NOMO-1 (cell line): ENCODE results near the gene NOTCH1.
"Not testable (repeated sequence)": the region's sequence is repeated elsewhere in the genome, so short reads cannot be mapped to it uniquely, and the experiment has no call there.

Experiments used
- DNase-seq, 2 experiments: peaks; one replicate each; lab custom pipeline; 2025; ENCODE audit not compliant: unreplicated experiment in 2 of 2; lab: John Stamatoyannopoulos, UW

Gene NOTCH1

DNA sequence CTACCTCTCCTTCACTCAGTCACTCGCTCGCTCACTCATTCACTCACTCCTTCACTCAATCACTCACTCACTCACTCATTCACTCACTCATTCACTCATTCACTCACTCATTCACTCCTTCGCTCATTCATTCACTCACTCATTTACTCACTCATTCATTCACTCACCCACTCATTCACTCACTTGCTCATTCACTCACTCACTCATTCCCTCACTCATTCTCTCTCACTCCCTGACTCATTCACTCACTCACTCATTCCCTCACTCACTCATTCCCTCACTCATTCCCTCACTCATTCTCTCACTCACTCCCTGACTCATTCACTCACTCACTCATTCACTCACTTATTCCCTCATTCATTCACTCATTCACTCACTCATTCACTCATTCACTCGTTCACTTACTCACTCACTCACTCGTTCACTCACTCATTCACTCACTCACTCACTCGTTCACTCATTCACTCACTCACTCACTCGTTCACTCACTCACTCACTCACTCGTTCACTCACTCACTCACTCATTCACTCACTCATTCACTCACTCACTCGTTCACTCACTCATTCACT is 33.9 kb upstream of the NOTCH1 start:
- DNase-seq: not testable (repeated sequence)

- peak in 1 of 2 experiments; percentile 15 for DNase-seq
Observed at GRCh38 chr9:136578915-136579649, 33.2 kb upstream of the NOTCH1 start.

GRCh38 chr9:136578626-136578914 is 32.7 kb upstream of the NOTCH1 start:
- DNase-seq: no peak

DNA sequence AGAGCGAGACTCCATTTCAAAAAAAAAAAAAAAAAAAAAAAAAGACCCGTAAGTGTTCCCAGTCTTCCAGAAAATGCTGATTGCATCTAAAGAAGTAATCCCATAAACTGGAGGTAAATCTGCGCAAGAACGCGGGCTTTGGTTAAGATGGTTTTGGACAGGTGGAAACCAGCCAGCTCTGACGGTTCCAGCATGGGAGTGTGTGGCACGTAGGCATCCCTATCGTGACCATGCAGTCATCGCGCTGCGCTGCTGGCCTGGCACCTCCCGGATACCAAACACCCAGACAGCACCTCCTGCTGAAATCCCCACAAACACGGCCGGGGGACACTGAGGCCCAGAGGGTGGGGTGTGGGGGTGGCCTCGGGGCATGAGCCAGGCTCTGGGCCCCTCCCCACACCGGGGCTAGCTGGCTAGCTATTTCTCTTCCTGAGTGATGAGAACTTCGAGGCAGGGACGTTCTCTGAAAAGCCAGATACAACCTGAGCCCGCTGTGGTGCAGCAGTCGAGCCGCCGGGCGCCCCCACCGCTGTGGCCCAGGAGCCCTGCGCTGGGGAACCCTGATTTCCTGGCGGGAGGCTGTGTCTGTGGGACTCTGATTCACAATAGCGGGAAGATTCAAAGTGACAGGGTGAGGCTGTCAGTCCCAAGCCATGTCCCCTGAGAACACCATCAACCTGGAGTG is 32.2 kb upstream of the NOTCH1 start:
- DNase-seq: no peak

DNA sequence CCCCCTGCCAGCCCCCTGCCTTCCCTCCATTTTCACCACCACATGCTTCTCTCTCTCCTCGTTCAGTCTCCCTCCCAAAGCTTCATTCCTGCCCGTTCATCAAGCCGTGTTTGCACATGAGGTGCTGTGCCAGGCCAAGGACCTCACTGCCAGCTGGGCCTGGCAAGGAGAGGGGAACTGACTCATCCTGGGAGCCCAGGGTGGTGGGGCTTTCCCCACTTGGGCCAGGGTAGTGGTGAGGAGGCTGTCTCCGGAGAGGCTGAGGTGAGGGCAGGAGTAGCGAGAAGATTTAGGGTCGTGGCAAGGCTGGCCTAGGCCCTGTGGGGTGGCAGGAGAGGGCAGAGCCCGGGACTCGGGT is 30.4 kb upstream of the NOTCH1 start:
- no peak for DNase-seq

DNA sequence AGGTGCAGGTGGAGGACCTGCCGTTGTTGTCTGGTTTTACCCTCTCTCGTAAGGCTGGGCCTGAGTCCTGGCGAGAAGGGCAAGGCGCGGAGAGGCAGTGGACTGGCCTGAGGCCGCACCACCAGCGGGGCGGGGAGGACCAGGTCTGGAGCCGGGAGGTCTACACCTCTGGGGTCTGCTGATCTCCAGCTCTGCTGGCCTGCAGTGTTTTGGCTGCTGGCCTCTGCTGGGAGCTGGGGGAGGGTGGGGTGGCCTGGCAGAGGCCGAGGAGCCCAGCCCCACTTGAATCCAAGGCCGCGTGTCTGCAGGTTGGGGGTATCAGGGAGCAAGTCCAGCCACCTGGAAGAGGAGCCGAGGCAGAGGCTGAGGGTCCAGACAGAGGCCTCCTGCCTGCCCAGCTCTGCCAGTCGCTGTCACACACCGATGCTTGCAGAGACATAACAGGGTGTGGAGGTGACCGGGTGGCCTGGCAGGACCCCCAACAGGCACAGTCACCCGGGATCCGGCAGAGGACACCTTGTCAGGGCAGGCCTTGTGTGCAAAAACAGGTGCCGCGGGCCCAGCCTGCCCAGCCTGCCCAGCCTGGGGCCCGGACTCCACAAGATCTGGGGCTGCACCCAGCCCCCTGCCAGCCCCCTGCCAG is 29.9 kb upstream of the NOTCH1 start:
- no peak for DNase-seq

- DNase-seq: not testable (repeated sequence)
Observed at GRCh38 chr9:136574606-136575005, 28.8 kb upstream of the NOTCH1 start.

DNA sequence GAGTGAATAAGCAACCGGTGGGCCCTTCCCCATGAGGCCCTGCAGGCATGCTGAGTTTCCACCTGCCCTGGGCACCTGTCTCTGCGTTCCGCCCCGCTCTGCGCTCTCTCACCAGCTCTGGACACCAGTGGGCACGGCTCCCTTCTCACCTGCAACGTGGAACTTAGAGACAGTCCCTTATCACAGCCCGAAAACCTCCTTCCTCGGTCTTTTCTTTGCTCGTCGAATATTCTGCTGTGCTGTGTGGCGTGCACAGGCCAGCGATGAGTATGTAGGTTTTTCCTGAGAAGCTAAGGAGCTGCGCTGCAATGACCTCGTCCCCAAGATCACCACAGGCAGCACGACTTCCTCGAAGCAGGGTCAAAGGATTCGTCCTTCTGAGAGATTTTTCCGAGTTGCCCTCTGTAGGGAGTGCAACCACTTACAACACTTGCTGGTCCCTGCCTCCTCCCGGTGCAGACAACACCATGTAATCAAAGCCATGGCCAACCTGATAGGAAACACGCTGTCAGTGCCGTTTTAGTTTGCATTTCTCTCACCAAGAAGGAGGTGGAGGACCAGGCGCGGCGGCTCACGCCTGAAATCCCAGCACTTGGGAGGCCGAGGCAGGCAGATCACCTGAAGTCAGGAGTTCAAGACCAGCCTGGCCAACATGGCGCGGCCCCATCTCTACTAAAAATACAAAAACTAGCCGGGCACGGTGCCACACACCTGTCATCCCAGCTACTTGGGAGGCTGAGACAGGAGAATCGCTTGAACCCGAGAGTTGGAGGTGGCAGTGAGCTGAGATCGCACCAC is 27.2 kb upstream of the NOTCH1 start:
- DNase-seq: no peak

- DNase-seq: no peak
Observed at GRCh38 chr9:136572003-136572827, 26.4 kb upstream of the NOTCH1 start.

DNA sequence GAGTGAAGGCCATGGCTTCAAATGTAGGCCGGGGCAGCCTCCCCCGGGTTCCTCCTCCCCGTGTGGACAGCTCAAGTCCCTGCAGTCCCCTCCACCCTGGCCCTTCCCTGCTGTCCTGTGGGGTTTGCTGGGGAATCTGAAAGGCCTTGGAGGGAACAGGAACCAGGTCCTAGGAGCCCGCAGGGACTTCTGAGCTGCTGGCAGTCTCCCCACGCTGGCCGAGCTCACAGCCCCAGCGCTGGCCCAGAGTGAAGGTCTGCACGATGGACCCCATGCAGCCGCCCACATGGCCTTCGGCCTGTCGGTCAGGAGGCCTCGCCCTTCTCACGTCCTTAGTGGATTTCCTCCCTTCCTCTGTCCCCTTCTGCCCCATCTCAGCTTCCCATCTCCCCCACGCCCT is 25.7 kb upstream of the NOTCH1 start:
- DNase-seq: no peak

- DNase-seq: no peak
Observed at GRCh38 chr9:136570916-136571315, 25.1 kb upstream of the NOTCH1 start.

DNA sequence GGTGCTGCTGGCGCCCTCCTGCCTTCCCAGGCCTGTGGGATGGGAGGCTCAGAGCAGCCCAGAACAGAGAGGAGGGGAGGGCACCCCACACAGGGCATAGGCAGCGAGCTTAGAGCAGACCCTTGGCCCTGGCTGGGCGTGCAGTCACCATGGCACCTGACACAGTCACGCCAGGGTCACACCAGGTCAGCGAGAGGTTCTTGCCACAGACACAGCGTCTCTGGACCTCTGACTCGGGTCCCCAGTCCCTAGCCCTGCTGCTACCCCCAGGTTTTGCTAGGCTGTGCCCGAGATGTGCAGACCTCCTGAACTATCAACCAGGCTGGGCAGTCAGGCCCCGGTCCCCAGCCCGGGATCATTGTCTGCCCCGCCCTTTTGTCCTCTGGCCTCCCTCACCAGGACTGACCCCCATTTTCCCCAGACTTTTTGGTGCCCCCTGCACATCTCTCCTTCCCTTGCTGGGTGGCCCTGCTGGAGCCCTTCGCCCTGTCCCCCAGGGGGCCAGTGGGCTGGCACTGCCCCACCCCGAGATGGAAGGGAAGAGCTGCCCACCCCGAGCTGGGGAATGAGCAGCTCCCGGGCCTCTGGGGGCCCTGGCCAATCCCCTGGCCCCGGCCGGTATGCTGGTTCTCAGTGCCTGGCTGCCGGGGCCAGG is 24.5 kb upstream of the NOTCH1 start:
- no peak for DNase-seq

DNA sequence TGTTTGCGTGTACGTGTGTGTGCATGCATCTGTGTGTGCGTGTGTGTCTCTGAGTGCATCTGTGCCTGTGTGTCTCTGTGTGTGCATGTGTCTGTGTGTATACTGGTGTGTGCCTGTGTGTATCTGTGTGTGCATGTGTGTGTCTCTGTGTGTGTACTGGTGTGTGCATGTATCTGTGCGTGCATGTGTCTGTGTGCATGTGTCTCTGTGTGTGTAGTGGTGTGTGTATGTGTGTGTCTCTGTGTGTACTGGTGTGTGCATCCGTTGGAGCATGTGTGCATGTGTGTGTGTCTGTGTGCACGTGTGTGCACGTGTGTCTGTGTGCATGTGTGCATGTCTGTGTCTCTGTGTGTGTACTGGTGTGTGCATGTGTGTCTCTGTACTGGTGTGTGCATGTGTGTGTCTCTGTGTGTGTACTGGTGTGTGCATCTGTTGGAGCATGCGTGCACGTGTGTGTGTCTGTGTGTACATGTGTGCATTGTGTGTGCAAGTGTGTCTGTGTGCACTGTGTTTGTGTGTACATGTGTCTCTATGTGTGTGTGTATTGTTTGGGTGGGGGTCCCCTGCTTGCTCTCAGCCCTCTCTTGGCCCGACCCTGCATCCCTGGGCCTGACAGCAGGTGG is 23.8 kb upstream of the NOTCH1 start:
- DNase-seq: no peak

- DNase-seq: no peak
Observed at GRCh38 chr9:136568288-136569081, 22.6 kb upstream of the NOTCH1 start.

GRCh38 chr9:136567651-136568287 is 21.9 kb upstream of the NOTCH1 start:
- no peak for DNase-seq

- no peak for DNase-seq
Observed at GRCh38 chr9:136566901-136567300, 21.1 kb upstream of the NOTCH1 start.

DNA sequence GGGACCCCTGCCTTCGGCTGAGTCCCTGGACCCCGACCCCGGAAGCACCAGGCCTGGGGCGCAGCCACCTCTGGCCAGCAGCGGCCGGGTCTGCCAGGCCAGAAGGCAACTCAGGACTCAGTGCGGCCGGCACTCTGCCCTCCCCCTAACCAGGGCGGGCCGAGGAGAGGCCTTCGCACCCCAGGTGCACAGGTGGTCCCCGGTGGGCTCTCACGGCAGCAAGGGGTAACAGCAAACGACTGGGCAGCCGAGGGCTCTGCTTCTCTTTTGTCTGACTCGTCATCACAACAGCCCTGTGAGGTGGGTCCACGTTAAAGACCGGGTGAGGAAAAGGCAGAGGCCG is 20.7 kb upstream of the NOTCH1 start:
- no peak for DNase-seq
